Measurements from ENCODE around the gene PTTG1IP2.

Gene PTTG1IP2

DNA sequence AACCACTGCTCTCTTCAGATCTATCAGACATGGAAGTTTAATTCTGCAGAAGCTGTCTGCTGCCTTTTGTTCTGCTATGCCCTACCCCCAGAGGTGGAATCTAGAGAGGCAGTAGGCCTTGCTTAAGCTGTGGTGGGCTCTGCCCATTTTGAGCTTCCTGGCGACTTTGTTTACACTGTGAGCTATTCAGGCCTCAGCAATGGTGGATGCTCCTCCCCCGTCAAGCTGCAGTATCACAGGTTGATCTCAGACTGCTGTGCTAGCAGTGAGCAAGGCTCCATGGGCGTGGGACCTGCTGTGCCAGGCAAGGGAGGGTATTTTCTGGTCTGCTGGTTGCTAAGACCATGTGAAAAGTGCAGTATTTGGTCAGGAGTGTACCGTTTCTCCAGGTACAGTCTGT lies 81.6 kb downstream of the PTTG1IP2 start:
- CTCF ChIA-PET, result no interaction called here
- no peak for TF ChIP-seq TARDBP (IDR thresholded peaks at IDR 0.05)
- no peak for TF ChIP-seq LEF1 (IDR thresholded peaks at IDR 0.05; ENCODE audit: borderline replicate concordance)
- no peak for TF ChIP-seq ZNF384 (IDR thresholded peaks at IDR 0.05)
- no peak for TF ChIP-seq FOXM1 (IDR thresholded peaks at IDR 0.05; ENCODE audit: borderline replicate concordance)
- no peak for TF ChIP-seq SUZ12 (IDR thresholded peaks at IDR 0.05)
- TF ChIP-seq, protein P1, sequence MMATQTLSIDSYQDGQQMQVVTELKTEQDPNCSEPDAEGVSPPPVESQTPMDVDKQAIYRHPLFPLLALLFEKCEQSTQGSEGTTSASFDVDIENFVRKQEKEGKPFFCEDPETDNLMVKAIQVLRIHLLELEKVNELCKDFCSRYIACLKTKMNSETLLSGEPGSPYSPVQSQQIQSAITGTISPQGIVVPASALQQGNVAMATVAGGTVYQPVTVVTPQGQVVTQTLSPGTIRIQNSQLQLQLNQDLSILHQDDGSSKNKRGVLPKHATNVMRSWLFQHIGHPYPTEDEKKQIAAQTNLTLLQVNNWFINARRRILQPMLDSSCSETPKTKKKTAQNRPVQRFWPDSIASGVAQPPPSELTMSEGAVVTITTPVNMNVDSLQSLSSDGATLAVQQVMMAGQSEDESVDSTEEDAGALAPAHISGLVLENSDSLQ (IDR thresholded peaks at IDR 0.05), result no peak
- TF ChIP-seq BHLHE40 (IDR thresholded peaks at IDR 0.05; ENCODE audit: borderline replicate concordance), result no peak
- DNase-seq (ENCODE audit: extremely low spot score), result no peak
- POLR2A ChIA-PET, result no interaction called here

DNA sequence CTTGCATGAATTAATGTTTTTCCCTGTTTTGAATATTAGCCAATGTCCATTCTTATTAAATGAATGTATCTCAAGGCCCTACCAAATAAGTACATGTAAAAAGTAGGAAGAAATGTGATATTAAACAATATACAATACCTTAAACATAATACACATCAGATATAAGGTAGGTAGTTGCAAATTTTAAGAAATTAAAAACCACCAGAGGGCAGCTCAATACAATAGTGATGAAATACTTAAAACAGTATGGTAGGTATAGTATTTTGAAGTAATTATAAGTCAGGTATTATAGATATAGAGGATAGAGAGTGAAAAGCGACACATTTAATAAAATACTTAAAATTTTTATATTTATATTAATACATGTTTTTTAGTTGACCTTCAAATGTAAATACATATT lies 83.1 kb downstream of the PTTG1IP2 start:
- no peak for DNase-seq (ENCODE audit: extremely low spot score)
- TF ChIP-seq SP1 (IDR thresholded peaks at IDR 0.05) (no peak), FOXM1 (IDR thresholded peaks at IDR 0.05; ENCODE audit: borderline replicate concordance) (no peak), LEF1 (IDR thresholded peaks at IDR 0.05; ENCODE audit: borderline replicate concordance) (no peak), FOXK2 (IDR thresholded peaks at IDR 0.05) (no peak), ARNT (IDR thresholded peaks at IDR 0.05) (no peak)
- POLR2A ChIA-PET, result no interaction called here
- CTCF ChIA-PET, result no interaction called here

DNA sequence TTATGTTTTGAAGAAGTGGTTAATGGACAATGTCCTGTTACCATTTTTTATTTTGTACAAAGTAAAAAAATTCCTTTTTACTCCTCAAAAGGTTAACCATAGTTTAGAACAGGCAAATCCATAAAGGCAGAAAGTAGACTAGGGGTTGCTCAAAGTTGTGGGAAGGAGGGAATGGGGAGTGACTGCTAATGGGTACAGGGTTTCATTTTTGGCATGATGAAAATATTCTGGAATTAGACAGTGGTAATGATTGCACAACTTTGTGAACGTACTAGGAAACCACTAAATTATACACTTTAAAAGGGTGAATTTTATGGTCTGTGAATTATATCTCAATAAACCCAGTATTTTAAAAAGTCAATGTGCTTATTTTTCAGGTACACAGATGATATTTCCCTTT lies 91.3 kb downstream of the PTTG1IP2 start:
- TF ChIP-seq CTBP1 (IDR thresholded peaks at IDR 0.05; ENCODE audit: borderline replicate concordance) (no peak), FOXK2 (IDR thresholded peaks at IDR 0.05) (no peak), ARNT (IDR thresholded peaks at IDR 0.05) (no peak), ELF4 (IDR thresholded peaks at IDR 0.05) (no peak), LEF1 (IDR thresholded peaks at IDR 0.05; ENCODE audit: borderline replicate concordance) (no peak), FOXA1 (IDR thresholded peaks at IDR 0.05) (no peak), BHLHE40 (IDR thresholded peaks at IDR 0.05; ENCODE audit: borderline replicate concordance) (no peak), NFRKB (IDR thresholded peaks at IDR 0.05) (no peak), TARDBP (IDR thresholded peaks at IDR 0.05) (no peak), ZNF384 (IDR thresholded peaks at IDR 0.05) (no peak), L3MBTL2 (conservative IDR thresholded peaks at IDR 0.05) (no peak), HDGF (IDR thresholded peaks at IDR 0.05; ENCODE audit: borderline replicate concordance) (no peak), FOXM1 (IDR thresholded peaks at IDR 0.05; ENCODE audit: borderline replicate concordance) (no peak), SUZ12 (IDR thresholded peaks at IDR 0.05) (no peak), SP1 (IDR thresholded peaks at IDR 0.05) (no peak)
- TF ChIP-seq, protein P1 (IDR thresholded peaks at IDR 0.05), result no peak
- DNase-seq (ENCODE audit: extremely low spot score), result no peak
- CTCF ChIA-PET, result no interaction called here
- POLR2A ChIA-PET, result no interaction called here
